Thoracic aorta (tissue), 2 donors: Measurements from ENCODE around the gene FAM156B. TPM values are rescaled to one million over a fixed set of nuclear protein-coding genes. Genes with fewer than 3 reads are reported as not detected.

Experiments
- total RNA-seq, 2 donors: library from RNA; depleted of rRNA; stranded (reverse); fragments of >200 nt; gene quantifications; one replicate each; pipeline versions ENCODE4 v1.1.0 to v1.2.3, GENCODE V29; 2016

Gene FAM156B
- total RNA-seq, 2 donors from 2014 or later: 18.0 to 37.6 TPM

Other genes starting within 250 kb of the FAM156B start
- not detected for gene SSX7, start 242.4 kb upstream of the FAM156B start, total RNA-seq
- gene SSX2, start 190.2 kb upstream of the FAM156B start, total RNA-seq: not detected
- not detected for gene SSX2B, start 146.1 kb upstream of the FAM156B start, total RNA-seq
- gene SPANXN5, start 99.9 kb upstream of the FAM156B start, total RNA-seq: not detected
- not detected for gene XAGE5, start 86.0 kb upstream of the FAM156B start, total RNA-seq
- gene XAGE3, start 29.2 kb upstream of the FAM156B start, total RNA-seq: not detected
- 10 to 100 TPM; 44.3 to 55.7 TPM for gene FAM156A, start 61.2 kb downstream of the FAM156B start, total RNA-seq
- 1 to 10 TPM; 2.3 to 2.7 TPM for gene GPR173, start 151.5 kb downstream of the FAM156B start, total RNA-seq
- 100 to 1,000 TPM in 1 of 2 donors, 10 to 100 TPM in 1; 83.0 to 117 TPM for gene TSPYL2, start 185.0 kb downstream of the FAM156B start, total RNA-seq
- 10 to 100 TPM; 25.9 to 28.6 TPM for gene KANTR, start 196.8 kb downstream of the FAM156B start, total RNA-seq